Measurements from ENCODE around the gene IL26.

- TF ChIP-seq CTCF (IDR thresholded peaks at IDR 0.05) (no peak), POLR2A (IDR thresholded peaks at IDR 0.05) (no peak)
Measured at GRCh38 chr12:68246350-68246749, 20.7 kb upstream of the IL26 start.
